Stomach (tissue), 9 donors: ENCODE data around the gene ESYT2. TPM values are rescaled to one million over a fixed set of nuclear protein-coding genes. Genes with fewer than 3 reads are reported as not detected.

Experiments used
- DNase-seq, 2 donors: peaks; one replicate each; pipeline versions ENCODE4 v3.0.0 to v3.0.0-alpha.2; 2013 to 2019
- H3K27ac ChIP-seq, 5 donors: fragments of 200-600 bp in 4 of 5; sonication (generic) in 4 of 5; one replicate each; pipeline ENCODE4 v1.5.1; 2013 to 2019; ENCODE audit warnings: mild to moderate bottlenecking in 1 of 5, moderate library complexity in 1 of 5
- H3K27me3 ChIP-seq, 3 donors: fragments of 200-600 bp; sonication (generic); one replicate each; pipeline ENCODE4 v1.5.1; 2017 to 2019; ENCODE audit warnings: mixed run types in 1 of 3
- H3K36me3 ChIP-seq, 4 donors: fragments of 200-600 bp; sonication (generic); 1 replicate in 3 of 4; 2 replicates in 1 of 4; pipeline ENCODE4 v1.5.1; 2016 to 2019
- H3K4me1 ChIP-seq, 4 donors: fragments of 200-600 bp; sonication (generic); one replicate each; pipeline ENCODE4 v1.5.1; 2016 to 2019
- H3K4me3 ChIP-seq, 4 donors: fragments of 200-600 bp; sonication (generic) in 3 of 4; one replicate each; pipeline ENCODE4 v1.5.1; 2016 to 2019; ENCODE audit warnings: mild to moderate bottlenecking in 1 of 4
- H3K9me3 ChIP-seq, 4 donors: fragments of 200-600 bp; sonication (generic); one replicate each; pipeline ENCODE4 v1.5.1; 2016 to 2019
- CTCF ChIP-seq, 7 experiments: fragments of 450-650 bp in 4 of 7; fragments of 200-600 bp in 3 of 7; sonication (generic) in 3 of 7; IDR thresholded peaks; one replicate each; pipeline ENCODE4 v1.5.1; 2016 to 2019; ENCODE audit warnings: antibody characterized with exemption in 7 of 7, control low read depth in 2 of 7, mild to moderate bottlenecking in 1 of 7
- EP300 ChIP-seq: sonication (generic); formaldehyde crosslinking; IDR thresholded peaks from one replicate; pipeline ENCODE4 v1.6.1; 2017; ENCODE audit warnings: antibody characterized with exemption
- POLR2A ChIP-seq, 4 donors: fragments of 450-650 bp; IDR thresholded peaks; one replicate each; pipeline ENCODE4 v1.6.1; 2016; ENCODE audit warnings: antibody characterized with exemption in 4 of 4, control low read depth in 2 of 4, mild to moderate bottlenecking in 1 of 4, moderate library complexity in 1 of 4
- POLR2AphosphoS5 ChIP-seq, 3 donors: sonication (generic); formaldehyde crosslinking; IDR thresholded peaks; one replicate each; pipeline ENCODE4 v1.6.1; 2016; ENCODE audit warnings: antibody characterized with exemption in 3 of 3
- WGBS, 5 donors: extraction: QIAGEN DNeasy Blood & Tissue Kit in 3 of 5; methylation state at CpG; one replicate each; pipeline versions ENCODE4 v1.1.5 to v1.1.7; 2013 to 2018; 5-methylcytosine and 5-hydroxymethylcytosine counted together
- intact Hi-C: fragments of 100-400 bp; cut with DNase I; formaldehyde crosslinking; loops from one replicate; pipeline ENCODE4 v1.15.1; 2023; ENCODE audit warnings: low total_unique reads
- polyA plus RNA-seq, 3 donors: library from polyadenylated mRNA; stranded (reverse); fragments of 200-250 nt; gene quantifications; one replicate each; pipeline ENCODE4 v1.2.3, GENCODE V29; 2013
- total RNA-seq, 5 donors: library from RNA; depleted of rRNA; stranded (reverse); fragments of >200 nt; gene quantifications; one replicate each; pipeline versions ENCODE4 v1.1.0 to v1.2.3, GENCODE V29; 2014 to 2016
- donor health status: healthy with polysubstance abuse.
- donor health status: Bipolar disorder and iron deficiency.
- donor health status: healthy.

Gene ESYT2
- total and polyA plus RNA-seq, 8 donors = 7.6 to 137 (median 36.9) TPM

DNA sequence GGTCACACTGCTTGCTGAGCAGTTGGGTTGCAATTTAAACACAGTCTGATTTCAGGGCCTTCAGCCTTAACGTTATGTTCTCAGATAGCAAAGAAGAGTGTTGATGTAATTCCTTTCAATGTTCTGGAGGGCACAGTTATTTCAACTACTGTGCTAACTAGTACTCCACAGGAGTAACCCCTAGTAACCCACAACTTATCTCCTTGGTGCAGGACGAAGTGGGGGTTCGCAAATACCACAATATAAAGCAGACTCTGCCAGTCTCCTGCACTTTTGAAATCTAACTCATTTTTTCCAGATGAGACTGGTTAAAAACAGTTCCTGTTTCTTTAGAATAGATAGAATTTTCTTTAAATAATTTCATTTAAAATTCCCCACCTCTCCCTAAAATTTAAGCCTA, 77.6 kb downstream of the ESYT2 start:
- intact Hi-C loops = no loop called here
- Histone ChIP-seq H3K9me3 (no peaks in the 10 kb centered on the region), H3K27me3 (no peaks in the 10 kb centered on the region), H3K4me3 (no peak overlapping the region), H3K36me3 (peaks cover 11 to 89% (median 74%) of the 10 kb centered on the region in 4 donors), H3K4me1 (no peaks in the 10 kb centered on the region), H3K27ac (no peak overlapping the region)
- DNase-seq = no peak
- TF ChIP-seq EP300 (no peak), POLR2A (IDR thresholded peaks at IDR 0.05) (no peak), POLR2AphosphoS5 (IDR thresholded peaks at IDR 0.05) (no peak), CTCF (IDR thresholded peaks at IDR 0.05) (no peak)
- WGBS, 5 donors = 83 to 89% (median 86%) methylated on average over 3 of the region's 3 CpGs

GRCh38 chr7:158751199-158751598, 78.1 kb downstream of the ESYT2 start:
- Histone ChIP-seq H3K4me3 (no peak overlapping the region), H3K36me3 (peaks cover 15 to 89% (median 74%) of the 10 kb centered on the region in 4 donors), H3K4me1 (no peaks in the 10 kb centered on the region), H3K27ac (no peak overlapping the region), H3K27me3 (no peaks in the 10 kb centered on the region), H3K9me3 (no peaks in the 10 kb centered on the region)
- intact Hi-C loops = no loop called here
- DNase-seq = no peak
- no peak for TF ChIP-seq POLR2AphosphoS5 (IDR thresholded peaks at IDR 0.05)
- no peak for TF ChIP-seq POLR2A (IDR thresholded peaks at IDR 0.05)
- 90 to 98% (median 96%) methylated on average over 2 of the region's 2 CpGs for WGBS, 5 donors

GRCh38 chr7:158750702-158751101, 78.6 kb downstream of the ESYT2 start:
- WGBS, 5 donors = 88 to 96% (median 94%) methylated on average over 3 of the region's 3 CpGs
- intact Hi-C loops = no loop called here
- H3K36me3 ChIP-seq = peaks cover 19 to 89% (median 74%) of the 10 kb centered on the region in 4 donors

GRCh38 chr7:158749396-158749795, 79.9 kb downstream of the ESYT2 start:
- TF ChIP-seq EP300 (no peak), CTCF (IDR thresholded peaks at IDR 0.05) (no peak), POLR2A (IDR thresholded peaks at IDR 0.05) (no peak), POLR2AphosphoS5 (IDR thresholded peaks at IDR 0.05) (no peak)
- Histone ChIP-seq H3K36me3 (peaks cover 27 to 89% (median 74%) of the 10 kb centered on the region in 4 donors), H3K4me3 (no peak overlapping the region), H3K27me3 (no peaks in the 10 kb centered on the region), H3K27ac (no peak overlapping the region), H3K4me1 (no peaks in the 10 kb centered on the region), H3K9me3 (no peaks in the 10 kb centered on the region)
- DNase-seq = no peak
- intact Hi-C loops = no loop called here
- 94 to 96% (median 95%) methylated on average over 9 of the region's 9 CpGs for WGBS, 5 donors

More at GRCh38 chr7:158750702-158751101, 78.6 kb downstream of the ESYT2 start:
- Histone ChIP-seq H3K4me3 (no peak overlapping the region), H3K9me3 (no peaks in the 10 kb centered on the region), H3K27me3 (no peaks in the 10 kb centered on the region), H3K4me1 (no peaks in the 10 kb centered on the region), H3K27ac (no peak overlapping the region)
- TF ChIP-seq POLR2AphosphoS5 (IDR thresholded peaks at IDR 0.05) = no peak
- no peak for TF ChIP-seq EP300
- no peak for DNase-seq

DNA sequence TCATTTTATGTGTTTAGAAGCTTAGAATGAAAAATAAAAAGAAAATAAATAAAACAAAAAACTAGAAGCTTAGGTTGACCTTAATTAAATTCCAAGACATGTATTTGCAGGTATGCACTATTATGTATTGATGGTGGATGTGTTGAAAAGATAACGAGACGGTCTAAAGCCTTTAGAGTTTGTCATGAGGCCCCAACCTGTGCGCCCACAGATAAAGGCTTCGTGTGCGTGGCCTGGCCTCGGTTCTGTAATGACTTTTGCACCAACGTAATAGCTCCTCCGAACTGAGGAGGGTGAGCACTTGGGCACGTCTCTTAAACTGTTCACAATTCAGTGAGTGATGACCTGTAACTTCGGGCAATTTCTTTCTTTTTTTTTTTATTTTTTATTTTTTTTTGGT, 81.0 kb downstream of the ESYT2 start:
- peaks cover 30 to 89% (median 76%) of the 10 kb centered on the region in 4 donors for H3K36me3 ChIP-seq

More for the DNA sequence above, 81.0 kb downstream of the ESYT2 start:
- no peak overlapping the region for H3K27ac ChIP-seq
- no peak for DNase-seq
- TF ChIP-seq POLR2AphosphoS5 (IDR thresholded peaks at IDR 0.05) (no peak), POLR2A (IDR thresholded peaks at IDR 0.05) (no peak), CTCF (IDR thresholded peaks at IDR 0.05) (no peak), EP300 (no peak)
- H3K4me1 ChIP-seq = no peaks in the 10 kb centered on the region
- no peaks in the 10 kb centered on the region for H3K27me3 ChIP-seq
- WGBS, 5 donors = 85 to 93% (median 89%) methylated on average over 10 of the region's 10 CpGs
- H3K4me3 ChIP-seq = no peak overlapping the region
- H3K9me3 ChIP-seq = no peaks in the 10 kb centered on the region
- intact Hi-C loops = no loop called here
